ENCODE data around the gene FAM131C. TPM values are rescaled to one million over a fixed set of nuclear protein-coding genes. Genes with fewer than 3 reads are reported as not detected.
"Not testable (repeated sequence)": the region's sequence is repeated elsewhere in the genome, so short reads cannot be mapped to it uniquely, and the experiment has no call there.

Gene FAM131C
- total RNA-seq, 5 donors from 2014 or later (not counting 1 experiment from before 2014, with no cell fraction given) = 0.30 TPM; not detected in 4

DNA sequence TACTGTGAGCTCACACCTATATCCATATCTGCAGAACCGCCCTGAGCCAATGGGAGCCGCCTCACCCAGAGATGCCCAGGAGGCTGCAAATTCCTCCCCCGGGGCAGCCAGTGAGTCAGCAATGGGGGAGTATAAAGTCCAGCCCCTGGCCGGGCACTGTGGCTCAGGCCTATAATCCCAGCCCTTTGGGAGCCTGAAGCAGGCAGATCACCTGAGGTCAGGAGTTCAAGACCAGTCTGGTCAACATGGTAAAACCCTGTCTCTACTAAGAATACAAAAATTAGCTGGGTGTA lies 34.9 kb downstream of the FAM131C start:
- Mint-ChIP-seq H3K36me3 (no peaks in the 10 kb centered on the region), H3K9me3 (no peaks in the 10 kb centered on the region), H3K4me3 (no peak overlapping the region), H3K4me1 (no peaks in the 10 kb centered on the region), H3K27ac (no peak overlapping the region), H3K27me3 (peaks cover 2 to 6% of the 10 kb centered on the region in 2 donors)
- no peaks in the 10 kb centered on the region for H3K9me3 ChIP-seq
- POLR2A ChIA-PET = no interaction called here
- no peak overlapping the region for H3K4me3 ChIP-seq (ENCODE audit: control insufficient read depth in 1 of 2, extremely low read depth in 1 of 2, low read length in 1 of 2)
- H3K36me3 ChIP-seq (ENCODE audit: control insufficient read depth in 2 of 2, extremely low read depth in 1 of 2, insufficient read depth in 1 of 2, low read length in 1 of 2) = no peaks in the 10 kb centered on the region
- H3K27me3 ChIP-seq (replicated peaks in 1 of 2; ENCODE audit: control insufficient read depth in 2 of 2, extremely low read depth in 1 of 2, insufficient read depth in 2 of 2, low read length in 1 of 2) = peaks cover 0 to 9% of the 10 kb centered on the region in 2 experiments
- H3K4me1 ChIP-seq (ENCODE audit: control insufficient read depth in 1 of 2, extremely low read depth in 1 of 2, insufficient read depth in 2 of 2, low read length in 2 of 2) = no peaks in the 10 kb centered on the region
- CTCF ChIA-PET = no interaction called here
- H3K27ac ChIP-seq (ENCODE audit: low read length) = no peak overlapping the region
- DNase-seq (no peak), ATAC-seq (replicated peaks in 1 of 4) (no peak)
- 100% methylated on average over 4 of the region's 4 CpGs for WGBS (ENCODE audit: insufficient coverage)

DNA sequence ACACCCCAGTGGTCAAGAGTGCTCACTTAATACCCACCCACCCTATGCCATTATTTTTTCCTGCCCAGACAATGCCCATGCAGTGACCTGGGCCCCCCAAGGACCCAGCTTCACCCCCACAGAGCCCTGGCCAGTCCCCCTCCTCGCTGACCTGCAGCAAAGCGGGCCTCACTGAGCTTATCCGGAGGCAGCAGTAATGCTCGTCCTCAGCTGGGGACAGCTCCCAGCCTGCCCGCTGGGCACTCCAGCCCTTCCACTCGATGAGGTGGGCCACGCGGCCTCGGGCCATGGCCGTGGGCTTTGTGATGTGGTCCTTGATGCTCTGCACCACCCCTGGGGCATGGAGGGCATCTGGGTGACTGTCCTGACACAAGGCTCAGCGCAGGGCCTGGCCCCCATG lies 37.0 kb downstream of the FAM131C start:
- H3K27me3 ChIP-seq (replicated peaks in 1 of 2; ENCODE audit: control insufficient read depth in 2 of 2, extremely low read depth in 1 of 2, insufficient read depth in 2 of 2, low read length in 1 of 2) = peaks cover 0 to 17% of the 10 kb centered on the region in 2 experiments
- 81% methylated on average over 6 of the region's 11 CpGs for WGBS (ENCODE audit: insufficient coverage)
- H3K4me3 Mint-ChIP-seq; H3K4me1 Mint-ChIP-seq; H3K36me3 Mint-ChIP-seq; H3K9me3 Mint-ChIP-seq; H3K36me3 ChIP-seq (ENCODE audit: control insufficient read depth in 2 of 2, extremely low read depth in 1 of 2, insufficient read depth in 1 of 2, low read length in 1 of 2); H3K27me3 Mint-ChIP-seq; H3K4me3 ChIP-seq (ENCODE audit: control insufficient read depth in 1 of 2, extremely low read depth in 1 of 2, low read length in 1 of 2); H3K27ac ChIP-seq (ENCODE audit: low read length); H3K27ac Mint-ChIP-seq; H3K9me3 ChIP-seq; CTCF ChIA-PET; ATAC-seq (replicated peaks in 1 of 4); H3K4me1 ChIP-seq (ENCODE audit: control insufficient read depth in 1 of 2, extremely low read depth in 1 of 2, insufficient read depth in 2 of 2, low read length in 2 of 2); POLR2A ChIA-PET; DNase-seq: not testable (repeated sequence)

DNA sequence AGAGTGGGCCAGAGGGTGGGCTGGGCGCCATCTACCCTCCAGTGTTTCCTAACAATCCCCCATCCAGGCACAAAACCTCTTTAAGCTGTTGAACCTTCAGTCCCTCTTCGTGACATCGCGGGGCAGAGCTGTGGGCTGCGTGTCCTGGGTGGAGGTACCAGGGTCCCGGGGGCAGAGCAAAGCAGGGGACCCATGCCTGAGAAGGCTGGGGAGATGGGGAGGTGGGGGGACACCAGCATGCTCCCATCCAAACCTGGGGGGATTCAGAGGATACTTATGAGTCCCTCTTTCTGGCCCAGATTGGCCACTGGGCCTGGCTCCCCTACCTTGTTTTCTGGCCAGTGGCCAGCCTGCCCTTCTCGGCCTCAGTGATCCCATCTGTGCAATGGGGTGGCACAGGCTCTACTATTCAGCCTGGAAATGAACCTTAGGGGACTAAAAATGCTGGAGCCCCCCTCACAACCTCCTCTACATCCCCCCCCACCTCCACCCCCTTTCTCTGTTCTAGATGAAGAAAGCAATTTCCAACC lies 40.3 kb downstream of the FAM131C start:
- H3K27ac Mint-ChIP-seq; H3K9me3 ChIP-seq; H3K36me3 Mint-ChIP-seq; POLR2A ChIA-PET; H3K4me1 ChIP-seq (ENCODE audit: control insufficient read depth in 1 of 2, extremely low read depth in 1 of 2, insufficient read depth in 2 of 2, low read length in 2 of 2); H3K4me3 Mint-ChIP-seq; H3K36me3 ChIP-seq (ENCODE audit: control insufficient read depth in 2 of 2, extremely low read depth in 1 of 2, insufficient read depth in 1 of 2, low read length in 1 of 2); H3K27ac ChIP-seq (ENCODE audit: low read length); H3K4me1 Mint-ChIP-seq; ATAC-seq (replicated peaks in 1 of 4); DNase-seq; H3K9me3 Mint-ChIP-seq; H3K4me3 ChIP-seq (ENCODE audit: control insufficient read depth in 1 of 2, extremely low read depth in 1 of 2, low read length in 1 of 2): not testable (repeated sequence)
- peaks cover 0 to 50% of the 10 kb centered on the region in 2 experiments for H3K27me3 ChIP-seq (replicated peaks in 1 of 2; ENCODE audit: control insufficient read depth in 2 of 2, extremely low read depth in 1 of 2, insufficient read depth in 2 of 2, low read length in 1 of 2)
- no CpG with 5 or more reads among the region's 7 CpGs for WGBS (ENCODE audit: insufficient coverage)
- CTCF ChIA-PET = interaction anchor here in 1 of 2 donors (0.7 to 0.8 kb wide), 2 partner anchors 141 to 363 kb away, joined by 3 to 6 read pairs; no protein-coding TSS in a partner anchor
- H3K27me3 Mint-ChIP-seq = peaks cover 14 to 20% of the 10 kb centered on the region in 2 donors

DNA sequence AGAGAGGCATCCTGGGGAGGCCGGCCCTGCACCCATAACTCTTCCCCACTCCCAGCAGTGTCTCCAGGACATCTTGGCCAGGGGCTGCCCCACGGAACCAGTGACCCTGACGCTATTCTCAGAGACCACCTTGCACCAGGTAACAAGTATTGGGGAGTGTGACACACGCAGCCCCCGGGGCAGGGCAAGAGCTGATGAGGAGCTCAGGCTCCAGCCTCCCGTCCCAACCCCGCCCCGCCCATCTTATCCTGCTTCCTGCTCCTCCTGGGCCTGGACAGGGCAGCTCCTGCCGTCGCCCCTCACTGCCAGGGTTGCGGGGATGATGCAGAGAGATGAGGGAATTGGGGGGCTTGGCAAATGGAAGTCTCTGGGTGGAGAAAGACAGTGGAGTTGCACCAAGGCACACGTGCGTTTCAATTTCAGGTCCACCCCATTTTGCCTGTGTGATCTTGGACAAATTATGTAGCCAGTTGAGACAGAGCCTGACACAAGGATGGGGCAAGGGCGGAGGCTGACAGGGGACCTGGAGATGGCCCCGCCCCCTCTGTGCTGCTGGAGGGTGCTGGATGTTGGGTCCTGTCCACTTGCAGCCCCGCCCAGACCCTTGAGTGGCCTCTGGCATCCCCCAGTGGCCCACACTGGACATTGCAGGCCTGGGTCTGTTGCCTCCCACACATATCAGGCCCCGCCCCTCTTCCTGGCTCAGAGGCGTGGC lies 40.9 kb downstream of the FAM131C start:
- ChIA-PET CTCF (interaction anchor here in 1 of 2 donors (0.7 to 0.8 kb wide), 2 partner anchors 141 to 362 kb away, joined by 3 to 6 read pairs; no protein-coding TSS in a partner anchor), POLR2A (no interaction called here)
- peak in 23 of 35 experiments; percentile 10 to 49 (median 24) for DNase-seq
- ATAC-seq (replicated peaks in 1 of 4) = peak; percentile 46 to 55 (median 50)
- peaks cover 15 to 25% of the 10 kb centered on the region in 2 donors for H3K27me3 Mint-ChIP-seq
- Histone ChIP-seq H3K4me1 (ENCODE audit: control insufficient read depth in 1 of 2, extremely low read depth in 1 of 2, insufficient read depth in 2 of 2, low read length in 2 of 2) (peaks cover 0 to under 1% of the 10 kb centered on the region in 2 experiments), H3K27ac (ENCODE audit: low read length) (no peak overlapping the region), H3K36me3 (ENCODE audit: control insufficient read depth in 2 of 2, extremely low read depth in 1 of 2, insufficient read depth in 1 of 2, low read length in 1 of 2) (no peaks in the 10 kb centered on the region), H3K27me3 (replicated peaks in 1 of 2; ENCODE audit: control insufficient read depth in 2 of 2, extremely low read depth in 1 of 2, insufficient read depth in 2 of 2, low read length in 1 of 2) (peaks cover 0 to 54% of the 10 kb centered on the region in 2 experiments), H3K9me3 (no peaks in the 10 kb centered on the region), H3K4me3 (ENCODE audit: control insufficient read depth in 1 of 2, extremely low read depth in 1 of 2, low read length in 1 of 2) (no peak overlapping the region)
- H3K36me3 Mint-ChIP-seq = no peaks in the 10 kb centered on the region
- 67% methylated on average over 15 of the region's 18 CpGs for WGBS (ENCODE audit: insufficient coverage)
- no peaks in the 10 kb centered on the region for H3K9me3 Mint-ChIP-seq
- H3K27ac Mint-ChIP-seq = no peak overlapping the region
- peaks cover 2 to 5% (median 2%) of the 10 kb centered on the region in 3 donors for H3K4me1 Mint-ChIP-seq
- no peak overlapping the region for H3K4me3 Mint-ChIP-seq

DNA sequence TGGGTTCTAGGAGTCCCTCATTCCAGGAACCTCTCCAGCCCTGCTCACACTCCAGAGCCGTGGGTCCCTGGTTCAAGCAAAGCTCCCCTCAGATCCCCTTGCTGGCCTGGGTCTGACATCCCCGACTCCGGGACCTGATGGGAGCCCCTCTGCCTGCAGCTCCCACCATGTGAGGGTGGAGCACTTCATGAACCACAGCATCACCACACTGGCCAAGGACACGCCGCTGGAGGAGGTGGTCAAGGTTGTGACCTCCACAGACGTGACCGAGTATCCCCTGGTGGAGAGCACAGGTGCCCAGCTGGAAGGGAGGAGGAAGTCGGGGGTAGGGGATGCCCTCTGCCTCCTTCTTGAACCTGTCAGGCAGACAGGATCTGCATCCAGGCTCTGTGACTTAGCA lies 41.9 kb downstream of the FAM131C start:
- Histone ChIP-seq H3K27me3 (replicated peaks in 1 of 2; ENCODE audit: control insufficient read depth in 2 of 2, extremely low read depth in 1 of 2, insufficient read depth in 2 of 2, low read length in 1 of 2) (peaks cover 0 to 64% of the 10 kb centered on the region in 2 experiments), H3K4me3 (ENCODE audit: control insufficient read depth in 1 of 2, extremely low read depth in 1 of 2, low read length in 1 of 2) (no peak overlapping the region), H3K36me3 (ENCODE audit: control insufficient read depth in 2 of 2, extremely low read depth in 1 of 2, insufficient read depth in 1 of 2, low read length in 1 of 2) (no peaks in the 10 kb centered on the region), H3K4me1 (ENCODE audit: control insufficient read depth in 1 of 2, extremely low read depth in 1 of 2, insufficient read depth in 2 of 2, low read length in 2 of 2) (peaks cover 0 to 10% of the 10 kb centered on the region in 2 experiments), H3K9me3 (no peaks in the 10 kb centered on the region), H3K27ac (ENCODE audit: low read length) (no peak overlapping the region)
- CTCF ChIA-PET = no interaction called here
- no peaks in the 10 kb centered on the region for H3K9me3 Mint-ChIP-seq
- no peak overlapping the region for H3K27ac Mint-ChIP-seq
- no peaks in the 10 kb centered on the region for H3K36me3 Mint-ChIP-seq
- H3K4me3 Mint-ChIP-seq = no peak overlapping the region
- POLR2A ChIA-PET = no interaction called here
- ATAC-seq (replicated peaks in 1 of 4) = no peak
- no peak for DNase-seq
- WGBS (ENCODE audit: insufficient coverage) = 90% methylated on average over 3 of the region's 8 CpGs
- H3K27me3 Mint-ChIP-seq = peaks cover 15 to 25% of the 10 kb centered on the region in 2 donors
- peaks cover 2 to 7% (median 5%) of the 10 kb centered on the region in 3 donors for H3K4me1 Mint-ChIP-seq

DNA sequence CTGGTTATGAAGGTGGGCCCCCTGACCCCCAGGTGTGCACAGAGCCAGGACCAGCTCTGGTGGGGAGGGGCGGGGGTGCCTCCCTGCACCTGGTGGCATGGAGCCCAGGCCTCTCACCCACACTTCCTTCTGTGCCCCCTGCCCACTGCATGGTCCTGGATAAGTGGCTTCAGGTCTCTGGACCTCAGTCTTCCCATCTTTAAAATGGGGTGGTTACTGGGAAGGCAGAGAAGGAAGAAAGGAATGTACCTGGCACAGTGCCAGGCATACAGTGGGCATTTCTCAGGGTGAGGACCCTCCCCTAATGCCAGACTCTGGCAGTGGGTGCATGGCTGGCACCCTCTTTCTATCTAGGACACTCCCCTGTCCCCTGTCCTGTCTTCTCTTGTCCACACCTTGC lies 44.2 kb downstream of the FAM131C start:
- peaks cover 2 to 8% (median 5%) of the 10 kb centered on the region in 3 donors for H3K4me1 Mint-ChIP-seq
- no CpG with 5 or more reads among the region's 1 CpG for WGBS (ENCODE audit: insufficient coverage)
- Histone ChIP-seq H3K36me3 (ENCODE audit: control insufficient read depth in 2 of 2, extremely low read depth in 1 of 2, insufficient read depth in 1 of 2, low read length in 1 of 2) (no peaks in the 10 kb centered on the region), H3K9me3 (no peaks in the 10 kb centered on the region), H3K4me1 (ENCODE audit: control insufficient read depth in 1 of 2, extremely low read depth in 1 of 2, insufficient read depth in 2 of 2, low read length in 2 of 2) (peaks cover 0 to 14% of the 10 kb centered on the region in 2 experiments), H3K27ac (ENCODE audit: low read length) (no peak overlapping the region), H3K4me3 (ENCODE audit: control insufficient read depth in 1 of 2, extremely low read depth in 1 of 2, low read length in 1 of 2) (no peak overlapping the region), H3K27me3 (replicated peaks in 1 of 2; ENCODE audit: control insufficient read depth in 2 of 2, extremely low read depth in 1 of 2, insufficient read depth in 2 of 2, low read length in 1 of 2) (peaks cover 0 to 66% of the 10 kb centered on the region in 2 experiments)
- ChIA-PET POLR2A (interaction anchor here in 1 of 2 donors (0.6 kb wide), 1 partner anchor 237 kb away, joined by 7 read pairs; no protein-coding TSS in a partner anchor), CTCF (no interaction called here)
- H3K27ac Mint-ChIP-seq = no peak overlapping the region
- H3K36me3 Mint-ChIP-seq = no peaks in the 10 kb centered on the region
- H3K27me3 Mint-ChIP-seq = peaks cover 14 to 25% of the 10 kb centered on the region in 2 donors
- no peak overlapping the region for H3K4me3 Mint-ChIP-seq
- H3K9me3 Mint-ChIP-seq = no peaks in the 10 kb centered on the region
- no peak for DNase-seq
- no peak for ATAC-seq (replicated peaks in 1 of 4)

All from T-cell (primary cell).